Measurements from ENCODE around the gene KXD1.

Gene KXD1

DNA sequence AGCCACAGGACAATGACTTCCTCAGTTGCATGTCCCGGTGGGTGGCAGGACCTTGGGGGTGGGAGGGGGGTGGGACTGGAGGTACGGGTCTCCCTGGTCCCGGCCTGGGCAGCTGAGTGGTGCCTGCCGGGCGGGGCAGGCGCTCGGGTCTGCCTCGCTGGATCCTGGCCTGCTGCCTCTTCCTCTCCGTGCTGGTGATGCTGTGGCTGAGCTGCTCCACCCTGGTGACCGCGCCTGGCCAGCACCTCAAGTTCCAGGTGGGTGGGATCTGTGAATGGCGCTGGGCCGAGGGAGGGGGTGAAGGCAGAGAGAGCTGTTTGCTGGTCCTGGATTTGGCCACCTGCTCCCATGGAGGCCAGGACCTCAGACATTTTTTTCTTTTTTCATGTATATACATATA lies 60.6 kb downstream of the KXD1 start:
- no peak for DNase-seq

Data from NCI-H446 (cell line).